ENCODE measurements around the gene PRRC2B. TPM values are rescaled to one million over a fixed set of nuclear protein-coding genes. Genes with fewer than 3 reads are reported as not detected.
"Not testable (repeated sequence)": the region's sequence is repeated elsewhere in the genome, so short reads cannot be mapped to it uniquely, and the experiment has no call there.

PRRC2B gene
- total and polyA plus RNA-seq, 8 donors = 159 to 233 (median 187) TPM

GRCh38 chr9:131449276-131449675 is 55.4 kb downstream of the PRRC2B start:
- H3K4me1 ChIP-seq = no peaks in the 10 kb centered on the region
- H3K36me3 ChIP-seq = peaks cover 0 to 97% of the 10 kb centered on the region in 2 donors
- intact Hi-C loops (cut with DNase I) = no loop called here
- ATAC-seq (no peak), DNase-seq (no peak)
- H3K27me3 ChIP-seq = no peaks in the 10 kb centered on the region
- H3K9me3 ChIP-seq = no peaks in the 10 kb centered on the region
- no peak for TF ChIP-seq CTCF (IDR thresholded peaks at IDR 0.05)
- no peak overlapping the region for H3K27ac ChIP-seq
- no peak overlapping the region for H3K4me3 ChIP-seq

GRCh38 chr9:131454028-131454427 is 60.1 kb downstream of the PRRC2B start:
- no peaks in the 10 kb centered on the region for H3K4me1 ChIP-seq
- DNase-seq (no peak), ATAC-seq (no peak)
- no peaks in the 10 kb centered on the region for H3K9me3 ChIP-seq
- H3K4me3 ChIP-seq = no peak overlapping the region
- no peaks in the 10 kb centered on the region for H3K27me3 ChIP-seq
- peaks cover 0 to 97% of the 10 kb centered on the region in 2 donors for H3K36me3 ChIP-seq
- H3K27ac ChIP-seq = no peak overlapping the region
- intact Hi-C loops (cut with DNase I) = no loop called here
- no peak for TF ChIP-seq CTCF (IDR thresholded peaks at IDR 0.05)

GRCh38 chr9:131455655-131456054 is 61.8 kb downstream of the PRRC2B start:
- intact Hi-C loops (cut with DNase I); DNase-seq: not testable (repeated sequence)

GRCh38 chr9:131457746-131458145 is 63.9 kb downstream of the PRRC2B start:
- Histone ChIP-seq H3K27ac (no peak overlapping the region), H3K4me1 (no peaks in the 10 kb centered on the region), H3K27me3 (no peaks in the 10 kb centered on the region), H3K4me3 (no peak overlapping the region), H3K9me3 (no peaks in the 10 kb centered on the region), H3K36me3 (peaks cover 0 to 97% of the 10 kb centered on the region in 2 donors)
- intact Hi-C loops (cut with DNase I) = no loop called here
- no peak for TF ChIP-seq CTCF (IDR thresholded peaks at IDR 0.05)
- DNase-seq (no peak), ATAC-seq (no peak)

More at GRCh38 chr9:131455655-131456054, 61.8 kb downstream of the PRRC2B start:
- H3K27ac ChIP-seq, H3K4me3 ChIP-seq, H3K4me1 ChIP-seq, H3K27me3 ChIP-seq, H3K9me3 ChIP-seq, ATAC-seq: not testable (repeated sequence)
- H3K36me3 ChIP-seq = peaks cover 0 to 98% of the 10 kb centered on the region in 2 donors

GRCh38 chr9:131459056-131459455 is 65.2 kb downstream of the PRRC2B start:
- H3K27me3 ChIP-seq = no peaks in the 10 kb centered on the region
- ATAC-seq (no peak), DNase-seq (no peak)
- TF ChIP-seq CTCF (IDR thresholded peaks at IDR 0.05) = no peak
- H3K4me1 ChIP-seq = no peaks in the 10 kb centered on the region
- no peak overlapping the region for H3K4me3 ChIP-seq
- no peak overlapping the region for H3K27ac ChIP-seq
- peaks cover 0 to 97% of the 10 kb centered on the region in 2 donors for H3K36me3 ChIP-seq
- intact Hi-C loops (cut with DNase I) = no loop called here
- H3K9me3 ChIP-seq = no peaks in the 10 kb centered on the region

GRCh38 chr9:131461166-131461565 is 67.3 kb downstream of the PRRC2B start:
- no peaks in the 10 kb centered on the region for H3K4me1 ChIP-seq
- TF ChIP-seq CTCF (IDR thresholded peaks at IDR 0.05) = no peak
- no peak overlapping the region for H3K27ac ChIP-seq
- DNase-seq (no peak), ATAC-seq (no peak)
- no peaks in the 10 kb centered on the region for H3K9me3 ChIP-seq
- no peak overlapping the region for H3K4me3 ChIP-seq
- H3K36me3 ChIP-seq = peaks cover 0 to 97% of the 10 kb centered on the region in 2 donors
- no peaks in the 10 kb centered on the region for H3K27me3 ChIP-seq
- intact Hi-C loops (cut with DNase I) = no loop called here

Data from left lung (tissue), 10 donors.